Medulla oblongata (tissue), 1 donor: ENCODE results near the gene RNASE8.
"Not testable (repeated sequence)": the region's sequence is repeated elsewhere in the genome, so short reads cannot be mapped to it uniquely, and the experiment has no call there.

Experiments
- DNase-seq: peaks from one replicate; pipeline ENCODE4 v3.0.0-alpha.2; 2015; ENCODE audit errors: extremely low spot score

The RNASE8 gene, protein sequence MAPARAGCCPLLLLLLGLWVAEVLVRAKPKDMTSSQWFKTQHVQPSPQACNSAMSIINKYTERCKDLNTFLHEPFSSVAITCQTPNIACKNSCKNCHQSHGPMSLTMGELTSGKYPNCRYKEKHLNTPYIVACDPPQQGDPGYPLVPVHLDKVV

DNA sequence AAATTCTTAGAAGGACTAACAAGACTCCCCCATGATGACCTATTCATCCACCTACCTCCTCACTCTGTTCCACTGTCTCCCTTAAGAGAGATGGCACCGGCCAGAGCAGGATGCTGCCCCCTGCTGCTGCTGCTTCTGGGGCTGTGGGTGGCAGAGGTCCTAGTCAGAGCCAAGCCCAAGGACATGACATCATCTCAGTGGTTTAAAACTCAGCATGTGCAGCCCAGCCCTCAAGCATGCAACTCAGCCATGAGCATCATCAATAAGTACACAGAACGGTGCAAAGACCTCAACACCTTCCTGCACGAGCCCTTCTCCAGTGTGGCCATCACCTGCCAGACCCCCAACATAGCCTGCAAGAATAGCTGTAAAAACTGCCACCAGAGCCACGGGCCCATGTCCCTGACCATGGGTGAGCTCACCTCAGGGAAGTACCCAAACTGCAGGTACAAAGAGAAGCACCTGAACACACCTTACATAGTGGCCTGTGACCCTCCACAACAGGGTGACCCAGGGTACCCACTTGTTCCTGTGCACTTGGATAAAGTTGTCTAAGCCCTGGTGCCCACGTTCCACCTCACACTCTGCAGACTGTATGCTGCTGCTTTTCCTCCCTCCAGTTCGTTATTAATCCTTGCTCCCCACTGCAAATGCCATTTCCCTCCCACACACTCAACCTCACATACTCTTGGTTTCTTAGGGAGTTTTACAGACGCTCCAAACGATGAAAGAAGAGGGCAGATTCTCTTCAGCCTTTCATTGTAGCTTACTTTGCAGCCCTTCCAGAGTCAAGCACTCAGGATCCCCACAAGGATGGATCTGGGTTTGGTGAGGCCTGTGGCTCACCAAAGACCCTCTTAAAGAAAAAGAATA lies at the start of gene RNASE8:
Gene RNASE8, plus strand, starts transcription at position 20 of the 873 bp plus-strand sequence. Its CDS starts 71 bp downstream, at position 91.
- no peak for DNase-seq

DNA sequence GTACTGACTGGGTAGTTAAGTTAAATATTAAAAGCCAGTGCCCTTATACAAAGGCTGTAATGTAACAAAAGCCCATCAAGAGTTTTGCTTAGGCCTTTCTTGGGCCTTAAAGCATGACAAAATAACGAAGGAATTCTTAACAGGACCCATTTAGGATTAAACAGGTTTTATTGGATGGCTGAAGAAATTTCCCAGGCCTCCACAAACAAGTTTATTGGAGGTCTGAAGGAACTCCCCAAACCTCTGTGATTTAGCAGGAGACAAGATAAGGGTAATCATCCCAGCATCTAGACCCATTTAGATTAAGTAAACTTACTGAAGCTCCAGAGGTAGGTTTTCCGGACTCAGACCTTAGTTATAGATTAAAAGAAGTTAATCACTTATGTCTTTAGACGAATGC lies 47.9 kb upstream of the RNASE8 start:
- not testable (repeated sequence) for DNase-seq

DNA sequence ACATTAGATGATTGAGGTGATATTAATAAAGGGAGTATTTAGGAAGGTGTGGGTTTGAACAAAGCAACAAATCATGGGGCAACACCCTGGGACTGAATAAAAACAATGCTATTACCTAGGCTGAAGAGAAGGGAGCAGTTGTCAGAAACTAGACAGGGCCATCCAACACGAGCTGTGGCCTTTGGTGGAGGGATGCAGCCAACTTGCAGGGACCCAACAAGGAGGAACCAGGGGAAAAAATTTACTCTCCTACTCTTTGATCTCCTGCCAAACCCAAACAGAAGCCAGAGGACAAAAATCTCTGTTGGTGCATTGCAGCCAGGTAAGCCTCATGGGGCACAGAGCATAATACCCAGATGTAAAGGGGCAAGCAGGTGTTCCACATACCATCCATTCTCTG lies 46.5 kb upstream of the RNASE8 start:
- no peak for DNase-seq

DNA sequence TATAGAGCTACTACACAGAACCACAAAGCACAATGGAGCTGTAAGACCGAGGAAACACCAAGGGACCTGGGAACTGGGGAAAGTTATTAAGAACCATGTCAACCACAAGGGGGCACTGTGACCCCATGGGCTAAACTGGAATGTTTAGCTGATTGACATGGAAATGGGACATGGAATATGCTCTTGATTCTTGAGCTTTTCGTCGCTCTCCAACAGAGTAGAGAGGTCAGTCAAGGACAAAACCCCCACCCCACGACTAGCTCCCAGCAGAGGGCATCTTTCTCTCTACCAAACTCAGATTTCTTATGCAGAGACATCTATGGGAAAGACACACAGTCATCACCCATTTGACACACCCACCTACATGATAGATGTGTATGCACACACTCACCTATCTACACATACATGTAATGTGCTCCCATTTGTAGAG lies 42.8 kb upstream of the RNASE8 start:
- DNase-seq, result peak; percentile 99

DNA sequence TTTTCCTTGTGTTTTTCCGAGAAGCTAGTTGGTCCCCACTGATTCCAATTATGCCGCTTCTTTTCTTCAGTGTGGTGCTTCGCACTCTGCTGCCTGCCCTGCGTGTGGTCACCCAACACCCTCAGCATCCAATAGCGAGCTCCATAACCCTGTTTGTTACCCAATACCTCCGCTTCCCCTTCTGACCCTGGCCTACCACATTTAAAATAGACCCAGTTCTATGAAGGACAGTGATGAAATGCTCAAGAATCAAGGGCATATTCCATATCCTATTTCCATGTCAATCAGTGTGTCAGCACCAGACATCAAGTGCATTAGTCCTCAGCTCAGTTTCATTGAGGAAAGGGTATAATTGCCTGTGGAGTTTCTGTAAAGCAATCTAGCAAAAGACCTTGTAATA lies 42.3 kb upstream of the RNASE8 start:
- no peak for DNase-seq

DNA sequence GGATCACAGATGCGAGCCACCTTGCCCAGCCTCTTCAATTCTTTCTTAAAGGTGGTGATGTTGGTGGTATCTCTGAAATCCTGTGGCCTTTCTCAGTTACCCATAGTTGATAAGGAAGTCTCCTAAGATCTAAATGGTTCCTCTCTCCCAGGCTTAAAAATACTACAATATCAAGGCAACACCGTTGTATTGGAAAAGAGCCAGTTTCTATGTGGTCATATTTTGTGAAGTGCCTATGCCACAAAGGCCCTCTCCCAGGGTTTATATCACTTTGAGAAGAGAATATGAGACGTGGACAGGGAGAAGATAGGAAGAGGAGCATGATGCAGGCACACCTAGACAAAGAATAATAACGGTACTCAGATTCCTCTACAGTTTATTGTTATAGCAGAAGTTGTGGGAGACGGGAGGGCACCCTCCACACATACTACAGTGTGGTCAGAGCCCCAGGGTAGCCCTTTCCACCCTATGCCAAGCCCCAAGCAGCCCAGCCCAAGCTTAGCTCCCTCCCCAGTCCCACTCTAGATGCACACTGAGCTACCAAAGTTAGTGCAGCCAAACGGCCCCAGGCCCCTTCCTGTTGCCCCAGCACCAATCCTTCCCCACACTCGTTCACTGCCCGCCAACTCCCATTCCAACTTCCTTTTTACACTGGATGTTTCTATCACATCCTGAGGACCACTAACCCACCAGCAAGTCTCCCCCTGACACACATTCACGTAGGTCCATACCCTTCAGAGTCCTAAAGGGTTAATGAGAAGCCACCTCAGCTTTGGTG lies 41.0 kb upstream of the RNASE8 start:
- DNase-seq, result no peak

DNA sequence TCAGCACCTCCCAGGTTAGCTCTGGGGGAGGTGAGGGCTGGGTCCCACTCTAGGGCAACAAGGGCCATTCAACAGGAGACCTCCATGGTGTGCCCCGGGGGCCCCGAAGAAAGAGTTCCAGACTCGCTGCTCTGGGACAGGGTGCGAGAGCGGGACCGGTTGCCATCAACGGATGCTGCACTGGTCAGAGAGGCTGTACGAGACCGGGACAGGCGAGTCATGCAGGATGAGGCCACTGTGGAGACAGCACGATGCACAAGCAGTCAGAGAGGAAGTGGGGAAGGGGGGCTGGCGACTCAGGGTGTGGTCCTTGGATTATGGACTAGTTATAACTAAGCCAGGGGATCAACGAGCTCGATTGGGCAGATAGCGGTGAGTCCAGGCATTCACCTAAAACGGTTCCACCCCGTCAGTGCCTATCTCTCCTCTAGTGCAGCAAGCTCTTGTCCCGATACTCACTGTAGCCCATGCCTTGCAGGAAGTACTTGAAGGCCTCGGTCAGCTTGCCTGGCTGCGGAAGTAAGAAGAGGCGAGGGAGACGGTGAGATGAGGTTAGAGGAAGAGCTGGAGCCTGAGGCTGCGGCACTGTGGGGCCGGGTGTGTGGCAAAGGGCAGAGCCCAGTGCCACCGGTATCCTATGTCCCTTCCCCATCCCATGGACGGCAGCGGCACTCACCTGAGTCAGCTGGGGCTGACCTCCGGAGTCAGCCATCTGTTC lies 39.9 kb upstream of the RNASE8 start:
- DNase-seq, result no peak

DNA sequence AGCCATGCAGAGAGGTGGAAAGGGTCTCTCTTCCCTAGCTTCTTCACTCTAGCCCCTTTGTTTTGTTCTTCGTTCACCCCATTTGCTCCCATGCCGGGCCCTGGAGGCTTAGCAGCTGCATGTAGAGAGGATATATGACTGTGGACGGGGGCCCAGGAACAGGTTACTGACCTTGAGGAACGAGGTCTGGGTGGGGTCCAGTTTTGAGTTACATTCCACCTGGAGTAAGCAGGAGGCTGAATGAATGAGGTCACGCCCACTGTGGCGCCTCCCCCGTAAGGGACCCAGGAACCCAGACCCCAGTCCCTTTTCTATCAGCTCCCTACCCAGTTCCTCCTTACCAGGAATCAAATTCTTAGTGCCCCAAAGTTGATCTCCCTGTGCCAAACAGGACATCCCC lies 39.3 kb upstream of the RNASE8 start:
- DNase-seq, result no peak

DNA sequence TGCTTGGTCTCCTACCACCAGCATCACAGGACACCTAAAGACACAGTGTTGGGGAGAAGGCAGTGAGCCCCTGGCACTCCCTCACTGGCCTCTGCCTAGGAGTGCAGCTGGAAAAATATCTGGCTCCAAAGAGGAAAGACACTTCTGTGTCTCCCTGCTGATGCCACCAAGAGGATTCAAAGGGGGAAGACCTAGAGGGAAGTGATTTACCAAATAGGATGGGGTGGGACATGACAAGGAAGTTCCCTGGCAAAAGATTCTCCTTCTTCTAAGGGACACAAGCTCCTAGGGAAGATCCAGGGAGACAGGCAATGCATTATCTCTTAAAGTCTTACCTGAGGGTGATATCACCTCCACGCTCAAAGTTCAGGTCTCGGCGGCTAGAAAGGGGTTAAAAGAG lies 38.8 kb upstream of the RNASE8 start:
- no peak for DNase-seq

DNA sequence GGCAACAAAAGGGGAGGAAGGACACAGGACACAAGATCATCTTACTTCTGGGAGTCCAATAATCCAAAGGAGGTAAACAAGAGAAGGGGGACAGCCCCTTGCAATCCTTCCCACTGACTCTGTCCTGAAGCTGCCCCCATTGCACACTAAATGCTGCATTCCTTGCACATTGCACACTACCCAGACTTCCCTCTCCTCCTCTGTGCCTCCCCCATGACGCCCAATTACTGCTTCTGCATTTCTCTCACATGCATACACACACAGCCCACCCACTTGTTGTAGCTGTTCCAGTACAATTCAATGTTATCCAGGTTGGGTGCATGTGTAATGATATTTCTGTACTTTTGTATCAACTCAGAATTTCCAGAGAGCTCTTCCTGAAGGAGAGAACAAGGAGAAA lies 38.3 kb upstream of the RNASE8 start:
- DNase-seq, result no peak

DNA sequence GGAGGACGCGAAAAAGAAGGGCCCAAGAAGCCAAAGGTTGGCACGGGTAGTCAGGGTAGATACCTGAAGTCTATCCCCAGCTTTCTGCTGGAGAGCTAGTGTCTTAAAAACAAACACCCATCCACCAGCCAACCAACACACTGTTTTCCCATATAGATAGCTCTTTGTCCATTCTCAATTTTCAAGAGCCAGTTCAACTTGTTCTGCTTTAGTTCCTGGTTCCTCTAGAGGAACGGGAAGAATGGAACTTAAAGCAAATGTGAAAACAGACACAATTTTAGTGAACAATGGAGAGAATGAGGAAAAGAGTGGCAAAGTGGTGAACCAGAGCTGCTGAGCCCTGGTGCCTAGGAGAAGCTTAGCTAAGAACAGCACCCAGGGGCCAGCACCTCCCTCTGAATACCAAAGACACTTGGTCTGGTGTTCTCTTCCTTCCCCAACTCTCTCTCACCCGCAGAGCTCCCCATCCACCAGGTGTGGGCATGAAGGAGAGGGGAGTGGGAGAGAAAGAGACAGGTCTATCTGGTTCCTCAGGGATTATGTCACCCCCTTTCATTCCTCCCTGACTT lies 36.6 kb upstream of the RNASE8 start:
- no peak for DNase-seq

DNA sequence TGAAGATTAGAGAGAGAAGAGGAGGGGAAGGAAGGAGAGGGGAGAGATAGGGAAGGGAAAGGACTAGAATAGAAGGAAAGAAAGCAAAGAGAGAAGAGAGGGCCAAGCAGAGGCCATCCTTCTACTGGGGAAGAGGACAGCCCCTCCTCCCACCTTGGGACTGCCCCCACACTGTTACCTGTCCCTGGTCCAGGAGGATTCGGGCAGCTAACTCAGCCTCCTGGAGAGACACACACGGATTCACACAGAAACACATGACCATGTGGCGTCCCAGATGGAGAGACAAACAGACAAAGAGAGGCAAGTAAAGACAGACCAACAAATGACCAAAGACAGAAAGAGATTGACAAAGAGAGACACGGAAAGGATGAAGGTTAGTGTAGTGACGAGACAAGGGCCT lies 34.9 kb upstream of the RNASE8 start:
- no peak for DNase-seq

DNA sequence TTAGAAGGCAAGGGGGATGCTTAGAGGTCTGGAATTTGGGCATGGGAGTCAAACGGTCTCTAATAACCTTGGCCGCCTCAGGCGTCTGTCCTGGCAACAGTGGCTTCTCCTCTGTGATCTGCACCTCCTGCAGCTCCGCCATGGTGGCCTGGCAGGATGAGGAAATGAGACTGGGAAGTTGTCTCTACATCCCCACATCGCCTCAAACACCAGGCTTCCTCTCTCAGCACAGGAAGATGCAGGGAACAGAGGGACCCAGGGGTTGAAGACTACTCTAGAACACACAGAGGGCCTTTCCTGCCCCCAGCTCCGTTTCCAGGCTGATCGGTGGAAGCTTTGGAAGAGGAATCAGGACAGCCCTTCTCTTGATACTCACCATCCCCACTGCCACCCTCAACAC lies 34.4 kb upstream of the RNASE8 start:
- peak; percentile 71 for DNase-seq

DNA sequence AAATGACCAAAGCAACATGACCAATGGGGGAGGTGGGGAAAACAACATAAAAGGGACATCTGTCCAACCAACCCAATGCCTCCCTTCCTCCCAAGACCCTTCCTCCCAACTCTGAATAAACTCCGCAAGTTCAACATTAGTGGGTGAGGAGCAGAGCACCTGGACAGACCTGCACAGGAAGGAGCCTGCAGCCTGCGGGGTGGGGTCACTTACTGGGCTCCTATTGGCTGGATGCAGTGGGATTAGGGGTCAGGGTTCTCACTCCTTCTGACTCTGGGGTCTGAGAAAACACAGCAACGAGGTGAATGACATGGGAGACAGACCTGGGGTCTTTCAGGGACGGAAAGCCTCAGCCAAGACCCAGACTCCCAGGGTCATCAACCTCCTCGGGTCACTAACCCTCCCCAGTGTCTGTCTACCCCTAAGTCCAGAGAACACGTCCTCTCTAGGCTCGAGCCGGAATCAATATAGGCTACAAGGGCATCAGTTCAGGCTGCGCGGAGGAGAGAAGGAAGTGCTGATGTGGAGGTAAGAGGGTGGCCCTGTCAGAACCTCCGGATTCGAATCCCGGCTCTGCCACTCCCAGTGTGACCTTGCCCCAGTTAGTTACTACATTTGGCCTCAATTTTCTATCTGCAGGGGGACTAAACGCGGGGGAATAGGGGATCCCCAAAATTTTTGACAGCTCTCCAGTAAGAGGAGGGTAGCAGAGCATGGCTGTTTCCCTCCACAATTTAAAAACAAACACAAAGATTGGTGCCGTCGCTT lies 33.6 kb upstream of the RNASE8 start:
- DNase-seq, result peak; percentile 35

DNA sequence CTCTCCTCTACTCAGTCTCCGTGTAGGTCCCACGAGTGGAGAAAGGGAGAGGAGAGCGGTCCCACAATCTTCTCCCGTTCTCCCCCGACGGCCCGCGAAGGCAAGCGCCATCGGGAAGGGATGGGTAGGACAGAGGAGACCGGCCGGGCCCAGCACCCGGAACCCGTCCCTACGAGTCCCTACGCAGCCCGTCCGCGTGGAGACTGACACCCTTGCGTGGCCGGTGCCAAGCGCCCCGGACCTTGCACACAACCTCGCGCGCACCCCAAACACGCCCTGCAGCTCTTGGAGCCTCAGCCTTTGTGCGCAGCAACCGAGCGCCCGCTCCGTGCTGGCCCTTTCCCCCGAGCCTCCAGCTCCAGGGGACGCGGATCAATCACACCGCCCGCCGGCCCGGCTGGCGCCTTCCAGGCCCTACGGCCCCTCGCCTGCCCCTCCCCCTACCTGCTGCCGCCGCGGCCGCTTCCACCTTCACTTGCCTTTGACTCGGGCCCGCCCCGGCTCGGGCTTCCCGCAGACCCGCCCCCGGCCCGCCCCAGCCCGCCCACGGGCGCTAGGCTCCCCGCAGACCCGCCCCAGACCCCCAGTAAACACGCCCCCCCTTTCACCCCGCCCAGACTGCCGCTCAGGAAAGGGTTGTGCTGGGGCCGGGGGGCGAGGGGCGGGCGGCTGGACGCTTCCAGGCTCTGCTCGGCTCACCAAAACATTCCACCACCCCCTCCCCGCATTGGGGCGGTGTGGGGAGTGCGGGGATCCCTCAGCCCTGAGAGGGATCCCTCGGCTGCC lies 32.8 kb upstream of the RNASE8 start, which contains the start of gene NDRG2:
Gene NDRG2, minus strand, starts transcription at position 477 of the 786 bp plus-strand sequence. CDS start 1,746 bp downstream, outside the sequence.
- DNase-seq, result peak; percentile 75

DNA sequence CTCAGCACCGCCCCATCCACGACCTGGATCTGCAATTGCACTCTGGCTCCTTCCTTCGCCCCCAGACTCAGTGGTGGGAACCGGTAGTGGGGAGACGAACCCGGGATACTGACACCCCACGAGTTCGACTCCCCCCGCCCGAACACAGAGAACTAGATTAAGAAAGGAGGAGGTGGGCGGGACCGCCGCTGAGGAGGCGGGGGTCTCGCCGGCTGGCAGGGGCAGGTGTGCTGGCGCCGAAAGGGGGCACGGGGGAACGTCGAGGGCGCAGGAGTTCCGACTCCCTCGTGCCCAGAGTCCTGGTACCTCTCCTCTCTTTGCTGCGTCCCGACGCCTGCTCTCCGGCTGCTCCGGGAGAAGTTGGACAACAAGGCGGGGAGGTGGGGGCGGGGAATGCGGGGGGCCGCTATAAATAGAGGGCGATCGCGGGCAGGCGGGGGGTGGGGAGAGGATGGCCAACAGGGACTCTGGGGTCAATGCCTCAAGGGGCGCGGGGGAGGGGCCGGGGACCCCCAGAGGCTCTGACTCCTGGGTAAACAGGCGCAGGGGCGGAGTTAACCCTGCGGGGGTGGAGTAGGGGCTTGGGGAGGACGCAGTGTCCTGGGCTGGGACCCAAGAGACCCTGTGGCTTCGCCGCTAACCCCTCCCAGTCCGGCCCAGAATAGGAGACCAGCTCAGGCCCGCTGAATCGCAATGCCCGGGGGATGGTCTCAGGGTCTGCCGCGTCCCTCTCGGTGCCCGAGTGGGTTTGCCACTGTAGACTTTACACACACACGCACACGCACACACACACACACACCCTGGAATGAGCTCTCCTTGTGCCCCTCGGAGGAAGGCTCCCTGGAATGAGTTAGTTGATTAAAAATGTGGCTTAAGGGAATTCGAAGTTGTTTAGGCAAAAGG lies 32.0 kb upstream of the RNASE8 start:
- peak; percentile 80 for DNase-seq

DNA sequence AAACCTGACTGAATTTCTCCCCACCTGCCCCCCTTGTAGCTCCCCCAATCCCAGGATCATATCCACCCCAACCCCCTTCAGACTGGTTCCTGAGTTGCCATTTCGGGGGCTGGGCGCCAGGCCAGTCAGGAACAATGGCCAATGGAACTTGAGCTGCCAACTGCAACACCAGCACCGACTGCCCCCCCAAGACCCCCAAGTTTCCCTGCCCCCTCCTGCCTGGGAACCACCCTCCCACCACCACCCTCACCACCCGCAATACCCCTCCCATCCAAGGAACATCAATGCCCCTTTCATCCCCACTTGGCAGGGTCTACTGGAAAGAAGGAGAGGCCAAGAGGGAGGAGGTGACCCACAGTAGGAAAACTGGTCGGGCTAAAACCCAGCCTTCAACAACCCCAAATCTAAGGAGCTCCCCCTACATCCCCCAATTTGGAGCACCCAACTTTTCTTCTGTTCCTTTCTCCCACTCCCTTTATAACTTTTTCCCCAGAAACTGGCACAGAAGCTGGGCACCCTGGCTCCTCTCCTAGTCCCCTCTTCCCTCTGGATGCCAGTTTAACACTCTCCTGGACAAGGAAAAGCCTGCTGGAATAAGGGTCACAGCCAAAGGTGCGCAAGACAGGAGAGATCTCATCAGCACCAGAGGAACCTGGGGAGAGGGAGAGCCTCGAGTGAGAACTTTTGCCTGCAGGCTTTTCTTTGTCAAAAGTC lies 31.2 kb upstream of the RNASE8 start:
- DNase-seq, result peak; percentile 95

DNA sequence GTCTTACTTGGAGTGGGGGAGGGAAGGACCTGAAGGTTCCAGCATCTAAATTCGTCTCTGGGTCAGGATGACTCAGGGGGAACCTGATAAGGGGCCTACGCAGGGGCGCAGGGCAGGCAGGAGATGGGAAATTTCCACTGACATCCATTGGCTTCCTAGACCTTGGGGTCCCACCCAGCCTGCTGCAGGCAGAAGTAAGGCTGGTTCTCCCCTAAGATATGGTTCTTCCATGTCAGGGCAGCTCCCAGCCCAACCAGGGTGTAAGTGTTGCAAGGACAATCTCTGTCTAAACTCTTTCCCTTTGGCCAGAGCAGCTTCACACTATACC lies 30.7 kb upstream of the RNASE8 start:
- DNase-seq, result no peak
